Vagina (tissue), 2 donors: Measurements from ENCODE around the gene RBM33.

ENCODE experiments used
- POLR2A ChIP-seq, 2 donors: fragments of 450-650 bp; IDR thresholded peaks; one replicate each; pipeline ENCODE4 v1.6.1; 2017; ENCODE audit warnings: antibody characterized with exemption in 2 of 2, mild to moderate bottlenecking in 2 of 2, moderate library complexity in 2 of 2
- POLR2AphosphoS5 ChIP-seq, 2 donors: sonication (generic); formaldehyde crosslinking; IDR thresholded peaks; one replicate each; pipeline ENCODE4 v1.9.0; 2017; ENCODE audit warnings: antibody characterized with exemption in 2 of 2, mild to moderate bottlenecking in 2 of 2, low read depth in 1 of 2; ENCODE audit not compliant: insufficient read depth in 1 of 2
- TF ChIP-seq, protein P1 (sequence below), 3 experiments: fragments of 450-650 bp in 2 of 3; fragments of 200-600 bp in 1 of 3; sonication (generic) in 1 of 3; IDR thresholded peaks; one replicate each; pipeline ENCODE4 v1.5.1; 2017 to 2019; ENCODE audit warnings: antibody characterized with exemption in 3 of 3, mild to moderate bottlenecking in 2 of 3, moderate library complexity in 2 of 3

- TF ChIP-seq, protein P1, sequence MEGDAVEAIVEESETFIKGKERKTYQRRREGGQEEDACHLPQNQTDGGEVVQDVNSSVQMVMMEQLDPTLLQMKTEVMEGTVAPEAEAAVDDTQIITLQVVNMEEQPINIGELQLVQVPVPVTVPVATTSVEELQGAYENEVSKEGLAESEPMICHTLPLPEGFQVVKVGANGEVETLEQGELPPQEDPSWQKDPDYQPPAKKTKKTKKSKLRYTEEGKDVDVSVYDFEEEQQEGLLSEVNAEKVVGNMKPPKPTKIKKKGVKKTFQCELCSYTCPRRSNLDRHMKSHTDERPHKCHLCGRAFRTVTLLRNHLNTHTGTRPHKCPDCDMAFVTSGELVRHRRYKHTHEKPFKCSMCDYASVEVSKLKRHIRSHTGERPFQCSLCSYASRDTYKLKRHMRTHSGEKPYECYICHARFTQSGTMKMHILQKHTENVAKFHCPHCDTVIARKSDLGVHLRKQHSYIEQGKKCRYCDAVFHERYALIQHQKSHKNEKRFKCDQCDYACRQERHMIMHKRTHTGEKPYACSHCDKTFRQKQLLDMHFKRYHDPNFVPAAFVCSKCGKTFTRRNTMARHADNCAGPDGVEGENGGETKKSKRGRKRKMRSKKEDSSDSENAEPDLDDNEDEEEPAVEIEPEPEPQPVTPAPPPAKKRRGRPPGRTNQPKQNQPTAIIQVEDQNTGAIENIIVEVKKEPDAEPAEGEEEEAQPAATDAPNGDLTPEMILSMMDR (IDR thresholded peaks at IDR 0.05): no peak
- TF ChIP-seq POLR2A (IDR thresholded peaks at IDR 0.05) (no peak), POLR2AphosphoS5 (IDR thresholded peaks at IDR 0.05; ENCODE audit: insufficient read depth in 1 of 2, low read depth in 1 of 2) (no peak)
Observed at GRCh38 chr7:155643804-155644177, 670 bp upstream of the RBM33 start.
